ENCODE data around the gene NR3C1.

Gene NR3C1

DNA sequence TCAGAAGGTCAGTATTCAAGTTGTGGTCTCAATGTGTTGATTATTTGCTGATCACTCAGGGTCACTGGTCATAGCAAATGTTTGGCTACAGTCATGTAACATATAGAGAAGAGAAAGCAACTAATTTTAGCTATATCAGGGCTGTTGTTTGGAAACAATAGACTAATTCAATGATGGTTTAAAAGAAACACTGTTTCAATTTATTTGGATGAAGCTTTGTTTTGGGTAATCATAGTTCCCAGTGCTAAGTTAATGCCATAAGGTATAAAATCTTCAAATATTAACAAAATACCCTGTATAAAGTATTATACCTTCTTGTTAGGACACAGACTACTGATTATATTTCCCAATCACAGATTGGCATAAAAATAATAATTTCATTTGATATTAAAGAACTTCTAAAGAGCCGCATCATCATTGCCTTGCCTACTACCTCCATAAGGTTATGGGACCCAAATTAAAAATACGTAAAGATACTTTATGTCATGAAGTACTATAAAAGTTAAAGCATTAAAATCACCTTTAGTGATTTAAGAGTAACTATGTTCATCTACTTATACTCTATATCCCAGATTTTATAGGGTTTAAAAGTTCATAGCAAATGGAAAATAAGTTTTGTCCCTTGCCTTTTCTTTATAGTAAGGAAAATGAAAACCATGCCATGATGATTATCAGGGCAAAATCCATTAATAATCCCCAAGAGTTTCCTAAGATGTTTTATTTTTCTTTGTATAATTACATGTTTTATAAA, 6.0 kb downstream of the NR3C1 start:
- no peak for DNase-seq

DNA sequence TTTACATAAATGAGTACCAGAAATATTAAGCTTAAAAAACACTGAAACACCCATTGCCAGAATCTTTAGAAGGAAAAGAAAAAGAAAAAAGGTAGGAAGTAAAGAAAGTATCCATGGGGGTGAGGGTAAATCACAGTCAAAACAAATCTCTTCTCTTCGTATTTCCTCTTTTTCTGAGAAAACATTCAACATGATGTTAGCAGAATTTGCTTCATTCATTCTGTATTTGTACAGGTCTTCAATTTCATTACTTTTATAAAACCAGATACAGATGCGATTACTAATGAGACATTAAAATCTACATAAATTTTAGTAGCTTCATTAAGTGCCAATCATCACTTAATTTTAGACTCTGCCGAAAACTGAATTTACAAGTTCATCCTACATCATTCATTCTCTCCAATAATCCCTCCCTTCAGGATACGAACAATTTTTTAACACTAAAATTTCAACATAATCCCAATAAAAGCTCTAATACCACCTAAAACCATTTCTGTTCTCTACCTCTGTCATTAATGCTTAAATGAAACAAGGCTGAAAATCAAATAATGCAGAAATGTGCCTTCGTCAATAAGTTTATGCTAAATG, 7.0 kb downstream of the NR3C1 start:
- DNase-seq: no peak

DNA sequence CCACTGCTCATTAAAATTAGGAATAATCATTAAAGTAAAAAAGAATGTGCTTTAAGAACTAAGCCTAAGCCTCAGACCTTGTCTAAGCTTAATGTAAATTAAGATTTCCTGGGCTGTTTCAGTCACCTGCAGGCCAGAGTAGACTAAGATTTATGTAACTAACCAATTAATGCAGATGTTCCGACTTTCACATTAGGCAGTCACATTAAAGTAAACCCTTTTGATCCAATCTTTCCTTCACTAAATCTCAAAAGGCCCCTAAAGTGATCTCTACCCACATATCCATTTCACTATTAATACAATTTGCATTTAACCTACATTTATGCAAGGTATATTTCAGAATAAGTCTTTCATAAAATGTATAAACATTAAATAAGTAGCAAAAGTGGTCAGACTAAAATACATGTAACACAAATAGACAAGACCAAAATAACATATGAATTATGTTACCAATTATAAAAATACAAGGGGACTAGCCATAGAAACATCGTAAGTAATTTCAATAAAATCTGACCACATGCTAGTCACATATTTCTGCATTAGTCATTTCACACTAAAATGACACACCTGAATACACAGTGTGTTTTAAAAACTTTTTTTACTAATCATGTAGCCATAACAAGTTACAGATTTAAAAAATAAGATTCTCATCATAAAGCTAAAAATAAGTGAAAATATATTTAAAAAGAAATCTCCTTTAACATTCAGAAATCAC, 7.7 kb downstream of the NR3C1 start:
- DNase-seq: no peak

DNA sequence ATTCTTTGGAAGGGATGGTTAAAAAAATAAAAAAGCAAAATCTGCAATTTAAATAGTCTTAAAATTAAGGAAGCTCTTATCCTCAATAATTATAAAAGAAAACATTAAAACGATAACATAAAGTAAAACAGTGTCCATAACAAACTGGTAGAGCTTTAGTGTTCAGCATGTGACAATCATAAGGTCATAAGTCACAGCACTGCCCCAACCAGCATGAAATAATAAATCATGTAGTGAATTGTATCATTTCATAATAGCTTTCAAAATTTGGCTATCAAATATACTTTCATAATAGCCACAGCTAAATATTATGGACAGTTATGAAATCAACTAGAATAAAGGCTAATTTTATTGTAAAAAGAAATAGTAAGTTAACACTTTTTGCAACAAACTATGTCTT, 10.0 kb downstream of the NR3C1 start:
- DNase-seq: no peak

DNA sequence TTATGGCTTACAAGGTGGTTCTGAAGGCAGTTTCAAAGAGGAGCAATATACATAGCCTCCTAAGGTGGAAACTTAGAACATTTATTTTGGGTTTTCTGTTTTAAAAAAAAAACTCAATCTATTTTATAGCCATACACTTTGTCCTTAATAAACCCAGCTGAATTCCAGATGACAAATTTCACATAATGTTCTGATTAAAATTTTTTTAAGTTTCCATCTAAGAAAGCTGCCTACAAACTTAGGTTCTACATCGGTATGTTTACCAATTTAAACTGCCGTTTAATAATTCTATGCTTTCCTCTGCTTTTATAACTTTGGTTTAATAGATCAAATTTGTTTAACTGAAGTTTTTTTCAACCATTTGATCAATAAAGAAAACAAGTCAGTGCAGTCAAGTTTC, 12.5 kb downstream of the NR3C1 start:
- DNase-seq: no peak

DNA sequence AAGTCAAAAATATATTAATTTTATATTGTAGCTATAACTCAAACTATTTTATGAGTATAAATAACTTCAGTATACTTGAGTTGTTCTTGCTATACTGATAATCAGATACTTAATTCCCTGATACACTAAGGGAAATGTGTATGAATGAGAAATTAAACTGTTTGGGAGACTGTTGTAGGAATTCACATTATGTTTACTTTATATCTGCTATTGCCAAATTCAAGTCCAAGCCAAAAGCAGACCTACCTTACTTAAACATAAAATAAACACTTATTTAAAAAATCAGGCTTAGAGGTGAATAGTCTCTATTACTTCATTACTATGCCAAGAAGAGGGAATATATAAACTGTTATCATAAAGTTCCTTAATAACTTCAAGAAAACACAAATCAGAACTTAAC, 13.2 kb downstream of the NR3C1 start:
- no peak for DNase-seq

DNA sequence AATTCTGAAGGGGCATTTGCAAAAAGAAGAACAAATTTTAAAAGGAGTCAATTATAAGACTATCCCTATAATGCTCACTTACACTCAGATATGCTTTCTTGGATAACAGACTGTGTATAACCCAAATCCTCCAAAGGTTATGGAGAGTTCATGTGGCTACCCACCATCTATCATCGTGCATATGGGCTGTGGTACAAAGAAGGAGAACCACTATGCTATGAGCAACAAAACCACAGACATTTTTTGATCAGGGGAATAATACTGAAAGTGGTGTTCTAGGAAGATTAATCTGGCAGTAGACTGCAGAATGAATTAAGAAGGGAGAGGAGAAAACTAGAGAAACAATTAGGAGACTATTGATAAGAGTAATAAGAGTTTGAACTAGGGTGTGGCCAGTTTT, 16.8 kb downstream of the NR3C1 start:
- no peak for DNase-seq

DNA sequence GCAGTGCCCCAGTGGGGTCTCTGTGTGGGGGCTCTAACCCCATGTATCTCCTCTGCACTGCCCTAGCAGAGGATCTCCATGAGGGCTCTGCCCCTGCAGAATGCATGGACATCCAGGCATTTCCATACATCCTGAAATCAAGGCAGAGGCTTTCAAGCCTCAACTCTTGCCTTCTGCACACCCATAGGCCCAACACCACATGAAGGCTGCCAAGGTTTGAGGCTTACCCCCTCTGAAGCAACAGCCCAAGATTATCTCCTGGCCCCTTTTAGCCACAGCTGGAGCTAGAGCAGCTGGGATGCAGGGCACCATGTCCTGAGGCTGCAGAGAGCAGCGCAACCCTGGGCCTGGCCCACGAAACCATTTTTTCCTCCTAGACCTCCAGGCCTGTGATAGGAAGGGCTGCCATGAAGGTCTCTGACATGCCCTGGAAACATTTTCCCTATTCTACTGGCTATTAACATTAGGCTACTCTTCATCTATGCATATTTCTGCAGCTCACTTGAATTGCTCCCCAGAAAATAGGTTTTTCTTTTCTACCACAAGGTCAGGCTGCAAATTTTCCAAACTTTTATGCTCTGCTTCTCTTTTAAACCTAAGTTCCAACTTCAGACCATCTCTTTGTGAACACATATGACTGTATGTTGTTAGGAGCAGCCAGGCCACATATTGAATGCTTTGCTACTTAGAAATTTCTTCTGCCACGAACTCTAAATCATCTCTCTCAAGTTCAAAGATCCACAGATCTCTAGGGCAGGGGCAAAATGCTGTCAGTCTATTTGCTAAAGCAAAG, 18.4 kb downstream of the NR3C1 start:
- DNase-seq: no peak

DNA sequence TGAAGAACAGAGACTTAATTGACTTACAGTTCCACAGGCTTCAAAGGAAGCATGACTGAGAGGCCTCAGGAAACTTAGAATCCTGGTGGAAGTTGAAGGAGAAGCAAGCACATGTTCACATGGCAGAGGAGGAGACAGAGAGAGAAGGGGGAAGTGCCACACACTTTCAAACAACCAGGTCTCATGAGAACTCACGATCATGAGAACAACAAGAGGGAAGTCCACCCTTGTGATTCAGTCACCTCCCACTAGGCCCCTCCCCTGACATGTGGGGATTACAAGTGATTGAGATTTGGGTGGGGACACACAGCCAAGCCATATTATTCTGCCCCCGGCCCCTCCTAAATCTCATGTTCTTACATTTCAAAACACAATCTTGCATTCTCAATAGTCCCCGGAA, 19.5 kb downstream of the NR3C1 start:
- no peak for DNase-seq

DNA sequence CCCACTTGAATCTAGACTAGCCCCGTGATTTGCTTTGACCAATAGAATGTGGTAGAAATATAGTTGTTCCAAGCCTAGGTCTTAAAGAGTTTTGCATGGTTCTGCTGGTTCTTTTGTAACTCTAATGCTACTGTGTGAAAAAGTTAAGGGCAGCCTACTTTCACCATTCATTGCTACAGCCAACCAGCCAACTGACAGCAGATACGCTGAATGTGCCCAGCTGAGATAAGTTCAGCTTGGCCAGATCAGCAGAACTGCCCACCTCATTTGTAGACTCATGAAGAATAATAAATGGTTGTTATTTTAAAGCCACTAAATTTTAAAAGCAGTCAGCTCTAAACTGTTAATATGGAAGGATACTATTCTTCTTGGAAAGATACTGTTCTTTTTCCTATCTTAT, 23.9 kb downstream of the NR3C1 start:
- no peak for DNase-seq

DNA sequence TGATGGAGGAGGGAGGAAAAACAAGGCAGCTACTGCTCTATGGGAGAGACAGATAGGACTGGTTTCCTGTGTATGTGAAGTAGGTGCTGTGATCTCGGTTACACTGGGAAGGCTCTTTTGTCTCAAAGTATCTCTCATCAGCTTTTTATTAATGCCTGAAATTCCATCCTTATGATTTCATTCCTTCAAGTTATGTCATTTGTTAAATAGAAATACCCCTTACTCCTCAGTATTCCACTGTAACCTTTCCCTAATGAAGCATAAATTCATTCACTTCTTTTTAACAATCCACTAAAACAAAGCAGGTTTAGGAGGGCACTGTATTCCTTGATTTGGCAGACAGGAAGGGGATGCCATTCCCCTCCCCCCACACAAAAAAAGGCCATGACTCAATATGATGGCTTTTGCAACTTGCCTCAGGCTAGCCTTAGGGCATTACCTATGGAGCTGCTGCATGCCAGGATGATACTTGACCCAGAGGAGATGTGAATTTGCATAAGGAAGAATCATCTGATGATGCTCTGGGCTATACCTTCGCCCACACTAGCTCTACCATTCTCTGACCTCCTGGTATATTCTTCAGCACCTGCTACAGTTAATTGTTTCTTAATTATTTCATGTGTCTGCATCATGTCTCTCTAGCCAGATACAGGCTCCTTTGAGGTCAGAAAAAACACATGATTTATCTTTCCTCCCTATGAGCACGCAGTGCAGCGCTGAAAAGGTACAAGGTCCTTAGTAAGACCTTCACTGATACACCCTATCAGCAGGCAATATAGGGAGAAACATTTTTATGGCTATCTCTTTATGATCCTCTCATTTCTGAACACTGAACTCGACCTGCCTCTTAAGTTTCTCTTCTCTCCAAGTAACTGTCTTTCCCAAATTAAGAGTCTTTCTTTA, 26.3 kb downstream of the NR3C1 start:
- no peak for DNase-seq

DNA sequence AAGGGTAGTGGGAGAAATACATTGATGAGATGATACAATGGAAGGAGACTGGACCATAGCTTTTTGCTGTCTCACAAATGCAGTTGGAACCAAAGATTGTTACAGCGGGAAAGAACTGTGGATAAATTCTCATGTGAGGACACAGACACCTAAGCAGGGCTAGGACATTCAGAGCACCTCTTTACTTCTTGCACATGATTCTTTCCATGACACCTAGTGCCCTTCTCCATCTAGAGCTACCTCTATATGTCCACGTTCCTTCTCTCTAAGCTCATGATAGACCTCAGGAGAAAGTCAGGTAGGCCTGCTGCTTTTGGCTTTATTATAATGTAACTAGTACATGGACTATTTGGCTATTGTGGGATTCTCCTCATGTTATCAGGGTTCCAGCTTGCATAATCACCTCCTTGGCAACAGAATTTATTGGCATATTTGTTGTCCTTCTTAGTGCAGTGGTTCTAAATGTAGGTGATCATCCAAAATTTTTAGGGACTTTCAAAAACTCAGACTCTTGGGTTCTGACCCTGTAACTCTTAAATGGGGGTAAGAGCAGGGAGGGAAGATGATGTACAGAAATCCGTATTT, 27.2 kb downstream of the NR3C1 start:
- DNase-seq: no peak

DNA sequence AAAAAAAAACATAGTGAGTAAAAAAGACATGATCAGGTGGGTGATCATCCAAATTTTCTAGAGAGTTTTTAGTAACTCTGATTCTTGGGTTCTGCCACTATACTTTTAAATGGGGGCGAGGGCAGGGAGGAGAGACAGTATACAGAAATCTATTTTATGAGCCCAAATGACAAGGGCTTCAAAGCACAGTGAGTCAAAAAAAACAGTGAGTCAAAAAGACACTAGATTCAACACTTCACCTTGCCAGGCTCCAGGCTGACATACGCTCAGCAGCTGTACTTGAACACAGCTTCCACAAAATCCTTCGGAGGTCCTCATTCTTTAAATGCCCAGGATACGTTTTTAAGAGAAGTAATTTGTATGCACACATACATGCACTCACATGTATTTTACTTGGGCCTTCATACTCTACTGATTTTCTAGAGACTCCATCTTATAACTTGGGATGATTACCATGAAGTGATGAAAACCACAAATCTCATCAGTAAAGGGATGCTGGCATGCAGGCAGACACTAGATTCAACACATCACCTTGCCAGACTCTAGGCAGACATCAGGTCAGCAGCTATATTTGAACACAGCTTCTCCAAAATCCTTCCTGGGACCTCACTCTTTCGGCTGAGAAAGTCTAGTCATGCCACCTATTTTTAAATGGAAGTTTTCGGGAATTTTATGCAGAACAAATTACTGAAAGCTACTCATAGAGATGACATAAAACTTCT, 28.8 kb downstream of the NR3C1 start:
- no peak for DNase-seq

DNA sequence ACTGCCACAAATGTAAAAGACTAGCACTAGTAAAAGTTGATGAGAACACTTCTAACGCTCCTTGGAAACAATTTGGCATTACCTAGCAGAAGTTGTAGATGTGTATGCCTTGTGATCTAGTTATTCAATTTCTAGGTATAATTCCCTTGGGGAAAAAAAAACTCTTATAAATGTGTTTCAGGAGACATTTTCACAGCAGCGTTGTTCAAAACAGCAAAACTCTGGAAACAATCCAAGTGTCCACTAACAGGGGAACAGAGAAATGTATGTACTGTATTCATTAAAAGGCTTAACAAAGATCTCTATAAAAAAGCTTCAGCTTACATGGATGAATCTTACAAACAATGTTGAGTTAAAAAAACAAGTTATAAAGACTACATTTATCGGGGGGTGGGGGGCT, 30.4 kb downstream of the NR3C1 start:
- no peak for DNase-seq

DNA sequence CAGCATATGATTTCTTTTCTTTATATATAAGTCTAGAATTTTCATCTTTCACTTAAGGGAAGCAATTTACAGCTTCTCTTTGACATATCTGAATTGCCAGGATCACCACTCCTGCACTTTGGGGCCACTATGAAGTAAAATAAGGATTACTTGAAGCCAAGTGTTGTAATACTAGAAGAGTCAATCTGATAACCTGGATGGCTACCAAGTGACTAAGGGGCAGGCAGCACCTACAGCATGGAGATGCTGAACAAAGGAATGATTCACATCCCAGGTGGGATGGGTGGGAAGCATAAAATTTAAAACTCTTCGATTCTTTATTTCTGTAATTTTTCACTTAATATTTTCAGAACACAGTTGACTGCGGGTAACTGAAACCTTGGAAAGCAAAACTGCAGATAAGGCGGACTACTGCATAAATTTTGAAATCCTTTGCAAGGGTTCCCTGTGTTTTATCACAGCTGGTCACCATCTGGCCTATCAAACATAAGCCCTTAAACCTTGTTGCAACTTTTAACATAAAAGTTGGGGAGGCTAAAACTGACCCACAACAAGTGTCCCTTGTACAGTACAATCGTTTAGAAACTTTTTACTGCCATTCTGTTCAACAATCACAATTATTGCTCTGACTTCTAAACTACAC, 31.2 kb downstream of the NR3C1 start:
- no peak for DNase-seq

DNA sequence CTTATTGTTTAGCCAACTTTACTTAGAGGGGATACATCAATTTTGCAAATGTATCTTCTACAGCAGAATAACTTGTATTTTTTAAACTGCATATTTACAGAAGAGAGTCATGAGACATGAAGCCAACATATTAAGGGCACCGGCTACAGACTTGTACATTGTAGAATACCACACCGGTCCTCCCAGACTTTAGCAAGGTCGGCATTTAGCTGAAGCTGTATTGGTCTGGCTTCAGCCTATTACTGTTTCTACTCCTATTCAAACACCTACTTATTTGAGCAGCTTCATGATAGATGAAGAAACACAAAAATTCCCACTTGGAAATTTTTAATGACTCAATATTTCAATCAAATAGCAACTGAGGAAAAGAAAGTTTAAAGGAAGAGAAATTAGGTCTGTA, 33.0 kb downstream of the NR3C1 start:
- no peak for DNase-seq

DNA sequence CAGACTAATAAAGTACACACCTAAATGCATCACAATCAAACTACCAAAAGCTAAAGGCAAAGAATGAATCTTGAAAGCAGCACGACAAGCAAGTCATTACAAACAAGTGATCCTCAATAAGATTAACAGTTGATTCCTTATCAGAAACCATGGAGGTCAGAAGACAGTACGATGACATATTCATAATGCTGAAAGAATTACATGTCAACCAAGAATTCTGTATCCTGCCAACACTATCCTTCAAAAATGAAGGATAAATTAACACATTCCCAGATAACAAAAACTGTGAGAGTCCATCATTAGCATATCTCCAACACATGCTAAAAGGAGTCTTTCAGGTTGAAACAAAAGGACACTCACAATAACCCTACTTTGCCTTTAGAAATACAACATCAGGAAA, 39.4 kb downstream of the NR3C1 start:
- DNase-seq: no peak

DNA sequence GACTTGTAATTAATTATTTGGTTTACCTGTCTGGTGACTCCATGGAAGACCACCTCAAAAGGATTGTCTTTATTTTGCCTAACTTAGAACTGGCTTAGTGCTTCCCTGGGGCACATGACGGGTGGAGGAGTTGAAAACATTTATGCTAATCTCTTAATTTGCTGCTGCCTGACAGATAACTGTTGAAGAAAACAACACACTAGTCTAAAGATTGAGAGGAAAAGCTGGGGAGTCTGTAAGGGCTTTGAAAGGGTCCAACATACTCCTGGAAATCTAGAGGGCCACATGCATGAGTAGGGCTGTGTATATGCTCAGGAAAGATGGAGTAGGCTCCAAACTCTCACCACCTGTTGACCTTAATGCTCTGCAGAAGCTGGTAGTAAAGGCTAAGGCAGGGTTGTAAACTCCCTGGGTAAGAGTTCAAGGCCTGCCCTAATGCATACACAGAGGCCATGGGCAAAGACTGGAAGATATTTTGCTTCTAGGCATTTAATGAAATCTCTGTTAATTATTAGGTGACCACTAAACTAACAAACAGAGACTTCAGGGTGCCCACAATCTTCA, 40.7 kb downstream of the NR3C1 start:
- DNase-seq: no peak

DNA sequence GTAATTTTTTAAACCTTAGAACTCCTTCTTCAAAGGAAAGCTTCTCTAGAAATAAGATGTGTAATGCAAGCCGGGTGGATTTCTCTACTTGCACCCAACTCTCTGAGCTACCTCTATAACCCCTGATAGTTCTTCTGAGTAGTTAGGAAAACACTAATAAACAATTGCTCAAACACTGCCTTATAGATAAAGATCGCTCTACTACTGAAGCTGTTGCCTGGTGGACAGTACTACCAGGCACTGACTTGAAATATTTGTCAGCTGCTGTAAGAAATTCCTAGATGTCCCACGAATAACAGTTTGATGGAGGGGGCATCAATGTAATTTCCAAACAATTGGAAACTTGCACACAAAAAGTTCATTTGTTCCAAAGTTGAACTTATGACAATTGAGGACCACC, 42.0 kb downstream of the NR3C1 start:
- no peak for DNase-seq

DNA sequence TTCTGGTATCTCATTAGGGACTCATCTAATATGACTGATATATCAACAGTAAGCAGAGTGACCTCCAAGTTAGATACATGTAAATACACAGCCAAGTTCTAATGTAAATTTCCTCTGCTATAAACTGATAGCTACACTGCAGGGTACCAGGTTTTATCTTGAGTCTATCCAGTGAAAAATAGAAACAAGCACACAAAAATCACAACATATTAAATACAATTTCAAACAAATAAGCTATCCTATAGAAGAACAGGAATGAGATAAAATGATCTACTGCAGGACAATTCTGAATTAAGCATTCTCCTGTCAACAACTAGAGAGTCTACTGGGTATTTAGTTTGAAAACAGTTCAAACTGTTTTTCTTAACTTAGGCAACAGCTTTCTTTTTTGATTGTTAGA, 42.7 kb downstream of the NR3C1 start:
- no peak for DNase-seq

DNA sequence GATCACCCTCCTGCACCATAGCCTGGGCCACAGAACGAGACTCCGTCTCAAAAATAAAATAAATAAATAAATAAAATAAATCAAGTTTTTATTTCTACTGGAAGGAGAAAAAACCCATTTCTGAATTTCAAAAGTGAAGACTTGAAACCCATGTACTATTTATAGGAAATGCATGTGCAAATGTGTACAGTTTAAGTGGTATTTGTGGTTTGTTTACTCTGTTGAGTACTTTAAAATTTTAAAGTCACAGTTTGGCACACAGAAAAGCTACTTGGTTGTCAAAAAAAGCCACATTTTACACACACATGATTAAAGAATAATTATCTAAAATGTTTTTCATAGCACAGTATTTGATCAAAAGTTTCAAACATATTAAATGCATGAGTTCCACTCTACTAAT, 43.6 kb downstream of the NR3C1 start:
- DNase-seq: no peak
